HPDE6-E6E7 (cell line): ENCODE measurements around the gene DGKD.
A peak's percentile ranks its signal among the peaks of the same experiment; 100 is the strongest.

Experiments
- DNase-seq: peaks from one replicate; pipeline ENCODE4 v3.0.0; 2011; ENCODE audit warnings: missing footprints; ENCODE audit errors: extremely low spot score

Gene DGKD

GRCh38 chr2:233460726-233461441 lies 106.6 kb downstream of the DGKD start:
- DNase-seq, result no peak

- DNase-seq, result no peak
These were observed 107.2 kb downstream of the DGKD start for GRCh38 chr2:233461481-233461891.

DNA sequence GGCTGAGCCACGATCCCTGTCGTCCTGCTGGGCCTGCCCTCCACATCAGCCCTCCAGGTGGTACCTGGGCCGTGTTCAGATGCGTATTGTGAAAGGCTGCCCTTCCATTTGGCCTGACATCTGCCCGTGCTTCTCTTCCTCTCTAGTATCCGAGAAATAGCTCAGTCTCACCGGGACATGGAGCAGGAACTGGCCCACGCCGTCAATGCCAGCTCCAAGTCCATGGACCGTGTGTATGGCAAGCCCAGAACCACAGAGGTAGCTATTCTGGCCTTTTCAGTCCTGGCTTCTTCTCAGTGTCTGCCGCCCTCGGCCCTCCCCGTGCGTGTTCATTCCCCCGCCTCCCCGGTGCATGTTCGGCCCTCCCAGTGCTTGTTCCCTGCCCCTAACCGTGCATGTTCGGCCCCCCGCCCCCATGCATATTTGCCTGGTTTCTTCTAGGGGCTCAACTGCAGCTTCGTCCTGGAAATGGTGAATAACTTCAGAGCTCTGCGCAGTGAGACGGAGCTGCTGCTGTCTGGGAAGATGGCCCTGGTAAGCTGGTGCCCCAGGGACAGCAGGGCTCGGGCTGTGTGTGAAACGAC lies 108.0 kb downstream of the DGKD start:
- no peak for DNase-seq

DNA sequence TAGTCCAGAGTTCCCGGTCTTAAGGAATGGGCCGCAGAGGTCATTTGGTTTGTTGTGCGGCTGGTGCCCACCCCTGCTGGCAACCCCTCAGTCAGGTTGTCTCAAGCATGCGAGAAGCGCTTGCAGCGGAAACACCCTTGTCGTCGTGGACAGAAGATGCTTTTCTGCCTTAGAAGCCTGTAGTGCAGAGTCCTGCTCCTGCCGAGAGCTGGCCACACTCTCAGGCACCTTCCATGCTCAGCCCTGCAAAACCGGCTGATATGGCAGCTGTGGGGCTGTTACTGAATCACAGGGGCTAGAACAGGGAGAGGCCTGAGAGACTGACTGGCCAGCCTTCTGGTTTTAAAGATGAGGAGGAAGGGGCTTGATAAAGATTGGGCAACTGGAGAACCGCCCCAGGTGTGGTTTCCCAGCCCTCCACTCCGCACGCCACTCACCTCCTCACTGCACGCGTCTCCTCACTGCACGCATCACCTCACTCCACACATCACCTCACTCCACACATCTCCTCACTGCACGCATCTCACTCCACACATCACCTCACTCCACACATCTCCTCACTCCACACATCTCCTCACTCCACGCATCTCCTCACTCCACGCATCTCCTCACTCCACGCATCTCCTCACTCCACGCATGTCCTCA lies 108.7 kb downstream of the DGKD start:
- no peak for DNase-seq

DNA sequence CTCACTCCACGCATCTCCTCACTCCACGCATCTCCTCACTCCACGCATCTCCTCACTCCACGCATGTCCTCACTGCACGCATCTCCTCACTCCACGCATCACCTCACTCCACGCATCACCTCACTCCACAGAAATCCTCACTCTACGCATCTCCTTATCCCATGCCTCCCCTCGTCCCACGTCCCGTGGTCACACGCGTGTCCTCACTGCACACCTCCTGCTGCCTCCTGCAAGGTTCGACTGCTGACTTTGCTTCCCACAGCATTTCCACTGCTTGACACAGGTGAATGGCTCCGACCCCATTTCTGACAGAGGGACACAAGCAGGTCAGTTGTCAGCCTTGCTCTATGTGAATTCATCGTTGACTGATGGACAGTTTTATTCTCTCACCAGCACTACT lies 109.3 kb downstream of the DGKD start:
- DNase-seq, result no peak

DNA sequence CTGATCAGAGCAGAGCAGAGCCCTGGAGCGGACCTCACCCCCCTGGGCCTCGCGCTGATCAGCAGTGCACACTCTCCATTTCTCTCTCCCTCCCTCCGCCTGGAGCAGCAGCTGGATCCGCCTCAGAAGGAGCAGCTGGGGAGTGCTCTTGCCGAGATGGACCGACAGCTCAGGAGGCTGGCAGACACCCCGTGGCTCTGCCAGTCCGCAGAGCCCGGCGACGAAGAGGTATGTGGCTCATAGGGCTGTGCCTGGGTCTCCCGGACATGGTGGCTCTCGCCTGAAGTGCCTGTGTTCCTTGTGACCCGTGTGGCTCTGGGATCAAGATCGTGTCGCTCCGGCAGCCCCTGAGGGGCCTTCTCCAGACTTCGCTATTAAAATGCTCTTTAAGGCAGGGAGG lies 109.8 kb downstream of the DGKD start:
- no peak for DNase-seq

DNA sequence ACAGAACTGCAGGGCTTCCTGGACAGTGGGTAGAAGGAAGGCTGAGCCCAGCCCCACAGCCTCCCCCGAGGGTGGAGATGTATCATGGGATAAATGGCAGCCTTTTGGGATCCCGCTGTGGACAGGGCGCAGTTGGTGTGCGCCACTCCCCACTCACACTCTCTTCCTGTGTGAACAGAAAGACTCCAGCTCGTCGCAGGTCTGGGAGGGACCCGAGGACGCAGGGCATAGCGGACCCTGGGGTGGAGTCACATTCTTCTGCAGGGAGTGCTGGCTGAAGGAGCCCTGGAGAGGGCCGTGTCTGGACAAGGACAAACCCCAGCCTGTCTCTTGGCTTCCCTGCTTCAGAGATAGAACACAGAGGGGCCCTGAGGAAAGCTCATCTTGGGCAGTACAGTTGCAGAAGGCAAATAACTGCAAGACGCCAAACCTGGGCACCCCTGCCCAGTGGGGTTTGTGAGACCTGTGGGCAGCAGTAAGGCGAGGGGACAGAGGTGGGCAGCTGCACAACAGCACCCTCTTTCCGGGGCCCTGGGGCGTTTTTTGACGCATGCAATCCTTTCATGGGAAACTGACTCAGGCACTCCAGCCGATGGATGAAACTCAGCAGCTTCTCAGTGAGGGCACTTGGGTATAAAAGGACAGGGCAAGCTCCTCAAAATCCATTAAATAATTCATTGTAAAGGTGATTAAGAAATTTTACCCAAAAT lies 110.4 kb downstream of the DGKD start:
- DNase-seq, result peak; percentile 36

DNA sequence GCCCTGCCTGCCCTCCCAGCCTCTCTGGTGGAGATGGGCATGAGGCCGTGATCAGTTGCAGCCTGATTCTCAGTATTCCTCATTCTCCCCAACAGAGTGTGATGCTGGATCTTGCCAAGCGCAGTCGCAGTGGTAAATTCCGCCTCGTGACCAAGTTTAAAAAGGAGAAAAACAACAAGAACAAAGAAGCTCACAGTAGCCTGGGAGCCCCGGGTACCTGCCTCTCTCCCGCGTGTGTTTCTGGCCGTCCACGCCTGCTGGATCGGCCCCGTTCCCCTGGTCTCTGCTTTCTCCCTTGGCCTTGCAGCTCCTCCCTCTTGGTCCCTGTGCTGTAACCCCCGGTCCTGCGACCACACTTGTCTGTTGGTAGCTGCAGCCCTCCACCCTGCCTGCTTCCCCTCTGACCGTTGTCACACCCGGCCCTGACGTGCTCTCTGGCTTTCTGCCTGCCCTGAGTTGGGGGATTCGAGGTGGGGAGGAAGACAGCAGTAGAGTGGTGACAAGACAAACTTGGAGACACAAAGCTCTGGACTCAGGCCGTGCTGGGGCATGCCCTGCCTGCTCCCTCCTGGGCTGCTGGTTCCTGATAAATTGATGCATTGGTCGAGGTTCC lies 112.8 kb downstream of the DGKD start:
- no peak for DNase-seq

DNA sequence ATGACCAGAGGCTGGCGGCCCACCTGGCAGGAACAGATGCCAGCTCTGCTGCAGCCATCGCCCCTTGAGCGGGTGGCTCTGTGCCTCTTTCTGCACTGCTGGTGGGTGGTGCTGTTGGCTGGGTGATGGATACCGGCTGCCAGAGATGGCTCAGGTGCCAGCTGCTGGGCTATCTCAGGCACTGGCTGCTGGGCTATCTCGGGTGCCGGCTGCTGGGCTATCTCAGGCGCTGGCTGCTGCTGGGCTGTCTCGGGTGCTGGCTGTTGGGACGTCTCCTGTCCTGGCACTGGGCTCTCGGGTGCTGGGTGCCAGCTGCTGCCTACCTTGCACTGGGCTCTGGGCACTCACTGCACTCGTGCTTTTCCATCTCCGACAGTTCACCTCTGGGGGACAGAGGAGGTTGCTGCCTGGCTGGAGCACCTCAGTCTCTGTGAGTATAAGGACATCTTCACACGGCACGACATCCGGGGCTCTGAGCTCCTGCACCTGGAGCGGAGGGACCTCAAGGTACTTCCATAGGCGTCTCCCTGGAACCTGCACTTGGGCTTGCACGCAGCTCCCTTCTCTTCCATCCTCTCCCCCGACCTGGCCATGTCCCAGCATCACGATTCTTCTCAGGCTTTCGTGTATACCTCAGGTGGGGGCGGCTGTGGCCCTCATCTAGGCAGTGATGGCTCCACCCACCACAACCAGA lies 113.9 kb downstream of the DGKD start:
- DNase-seq, result no peak

DNA sequence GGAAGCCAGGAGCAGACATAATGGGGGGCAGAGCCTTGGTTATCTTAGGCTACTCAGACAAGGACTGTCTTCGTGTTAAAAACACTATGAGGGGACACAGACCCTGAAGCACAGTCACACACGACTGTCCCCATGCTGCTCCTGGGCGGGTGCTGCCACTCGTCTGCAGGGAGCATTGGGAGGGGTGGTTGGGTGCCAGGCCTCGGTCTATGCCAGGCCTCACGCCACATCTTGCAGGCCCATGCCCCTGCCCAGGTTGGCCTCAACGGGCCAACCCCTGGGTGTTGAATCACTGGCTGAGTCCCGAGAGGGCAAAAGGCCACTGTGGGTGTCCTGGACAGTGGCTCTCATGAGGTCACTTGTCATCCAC lies 114.4 kb downstream of the DGKD start:
- DNase-seq, result no peak

DNA sequence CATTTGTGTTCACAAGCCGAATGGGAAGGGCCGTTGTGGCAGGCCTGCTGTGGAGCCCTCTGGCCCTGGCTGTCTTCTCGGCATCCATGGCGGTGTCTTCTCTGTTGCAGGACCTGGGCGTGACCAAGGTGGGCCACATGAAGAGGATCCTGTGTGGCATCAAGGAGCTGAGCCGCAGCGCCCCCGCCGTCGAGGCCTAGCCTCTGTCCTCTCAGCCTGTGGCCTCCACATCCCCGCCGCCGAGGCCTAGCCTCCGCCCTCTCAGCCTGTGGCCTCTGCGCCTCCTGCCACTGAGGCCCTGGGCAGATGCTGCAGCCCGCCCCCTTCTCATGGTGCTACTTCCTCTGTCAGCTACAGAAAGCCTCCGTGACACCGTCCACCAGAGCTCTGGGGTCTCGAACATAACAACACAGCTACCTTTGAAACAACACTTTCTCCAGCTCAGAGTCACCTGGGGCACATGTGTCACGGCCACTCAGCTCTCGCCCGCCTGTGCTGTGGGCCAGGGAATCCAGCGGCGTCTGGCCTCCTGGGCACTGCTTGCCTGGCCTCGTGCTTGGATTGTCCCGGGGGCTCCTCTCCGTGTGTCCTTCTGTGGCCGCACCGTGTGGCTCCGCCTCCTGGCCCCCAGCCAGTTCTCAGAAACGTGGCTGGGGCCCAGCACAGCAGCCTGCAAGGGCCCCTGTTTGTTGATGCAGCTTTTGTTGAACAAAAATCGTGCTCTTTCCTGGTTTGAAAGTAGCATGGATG lies 115.1 kb downstream of the DGKD start:
- DNase-seq, result no peak

GRCh38 chr2:233470011-233470687 lies 115.9 kb downstream of the DGKD start:
- no peak for DNase-seq

- no peak for DNase-seq
These were observed 116.5 kb downstream of the DGKD start for GRCh38 chr2:233470839-233471238.

GRCh38 chr2:233471291-233472035 lies 117.2 kb downstream of the DGKD start:
- DNase-seq, result no peak

- no peak for DNase-seq
These were observed 119.1 kb downstream of the DGKD start for GRCh38 chr2:233473386-233473791.

- DNase-seq, result no peak
These were observed 119.6 kb downstream of the DGKD start for GRCh38 chr2:233473878-233474277.

DNA sequence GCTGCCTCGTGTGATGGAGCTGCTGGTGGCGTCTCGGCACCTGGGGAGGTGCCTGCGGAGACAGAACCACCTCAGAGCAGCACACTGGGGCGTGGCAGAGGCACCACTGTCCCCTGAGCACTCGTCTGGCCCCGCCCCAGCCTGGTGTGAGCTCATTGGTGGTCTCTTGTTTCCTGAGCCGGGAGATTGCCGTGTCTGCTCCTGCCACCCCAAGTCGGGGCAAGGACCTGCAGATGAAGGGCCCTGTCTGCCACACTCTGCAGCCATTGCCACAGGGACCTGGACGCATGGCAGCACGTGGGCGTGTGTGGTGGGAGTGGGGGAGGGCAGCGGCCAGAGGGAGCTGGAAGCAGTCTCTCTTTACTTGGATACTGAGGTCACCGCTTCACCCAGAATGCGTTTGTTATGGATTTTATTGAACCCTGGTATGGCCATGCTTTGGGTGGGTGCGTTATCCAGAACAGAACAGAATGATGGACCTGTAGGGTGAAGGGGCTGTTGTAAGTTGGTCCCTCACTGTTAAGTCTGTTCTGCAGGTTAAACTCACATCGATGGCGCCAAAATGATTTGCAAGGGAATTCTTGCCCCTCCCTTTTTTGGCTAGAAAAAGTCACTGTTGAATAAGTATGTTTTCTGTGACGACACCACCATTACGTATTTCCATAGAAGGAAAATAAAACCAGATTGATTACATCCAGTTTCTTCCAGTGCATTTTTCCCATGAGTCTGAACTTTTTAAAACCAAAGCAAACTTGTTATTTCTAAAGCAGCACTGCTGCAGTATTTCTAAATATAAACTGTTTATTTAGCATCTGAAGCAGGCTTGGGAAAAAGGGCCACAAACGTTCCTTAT lies 120.2 kb downstream of the DGKD start:
- no peak for DNase-seq

DNA sequence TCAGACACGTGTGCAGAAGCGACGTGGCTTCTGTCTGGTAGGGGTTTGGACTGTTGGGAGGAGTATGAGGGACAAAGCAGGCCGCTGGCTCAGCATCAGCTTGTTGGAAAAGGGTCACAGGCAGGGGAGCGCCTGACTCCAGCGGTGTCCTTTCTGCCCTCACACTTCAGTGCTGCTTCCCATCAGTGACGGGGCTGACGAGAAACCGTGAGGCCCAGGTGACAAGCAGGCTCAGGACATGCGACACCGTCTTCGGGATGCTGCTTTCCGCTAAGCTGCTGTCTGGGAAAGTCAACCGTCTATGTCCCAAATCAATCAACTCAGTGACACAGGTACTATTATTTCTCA lies 121.7 kb downstream of the DGKD start:
- no peak for DNase-seq
